B cell (primary cell): ENCODE results near the gene CCHCR1. TPM values are rescaled to one million over a fixed set of nuclear protein-coding genes. Genes with fewer than 3 reads are reported as not detected.

Experiments
- ATAC-seq: fragments of 200-7000 bp; cut with Tn5 transposase; one replicate; pipeline ENCODE4 v1.10.0; 2021; ENCODE audit warnings: low read depth, mild to moderate bottlenecking, moderate number of reproducible peaks, moderate library complexity
- CTCF ChIA-PET: fragments of 350-600 bp; sonication (Branson Sonifier 250); formaldehyde crosslinking; loops from one replicate; lab custom pipeline; 2021; ENCODE audit warnings: antibody characterized with exemption, inconsistent platforms; lab: Charles Lee
- POLR2A ChIA-PET: fragments of 350-600 bp; sonication (Branson Sonifier 250); formaldehyde crosslinking; loops from one replicate; lab custom pipeline; 2021; ENCODE audit warnings: antibody characterized with exemption; lab: Charles Lee
- DNase-seq: peaks from one replicate; pipeline ENCODE4 v3.0.0; 2013
- H2AFZ ChIP-seq: 2 replicates; pipeline ENCODE4 v1.6.1; 2012; ENCODE audit warnings: mild to moderate bottlenecking, low read depth, low read length; ENCODE audit not compliant: insufficient read depth, poor library complexity, severe bottlenecking
- H3K27ac ChIP-seq, 2 donors: 1 replicate in 1 of 2; 2 replicates in 1 of 2; pipeline ENCODE4 v1.5.1; 2012 to 2013; ENCODE audit warnings: low read length in 2 of 2, mild to moderate bottlenecking in 2 of 2, moderate library complexity in 1 of 2
- H3K27me3 ChIP-seq, 4 experiments: fragments of 200-600 bp in 1 of 4; sonication (generic) in 1 of 4; replicated peaks in 1 of 4; 1 replicate in 2 of 4; 2 replicates in 2 of 4; pipeline versions ENCODE4 v1.6.1 to v1.7.0; 2013 to 2016; ENCODE audit warnings: low read length in 3 of 4, mild to moderate bottlenecking in 2 of 4, mixed read lengths in 1 of 4, moderate library complexity in 1 of 4; ENCODE audit not compliant: insufficient read depth in 4 of 4, control insufficient read depth in 3 of 4; ENCODE audit errors: control extremely low read depth in 1 of 4
- H3K36me3 ChIP-seq, 2 experiments: replicated peaks in 1 of 2; 1 replicate in 1 of 2; 2 replicates in 1 of 2; pipeline versions ENCODE4 v1.6.1 to v1.7.1; 2013; ENCODE audit warnings: low read length in 1 of 2; ENCODE audit not compliant: insufficient read depth in 2 of 2, control insufficient read depth in 1 of 2; ENCODE audit errors: control extremely low read depth in 1 of 2, extremely low read depth in 1 of 2
- H3K4me1 ChIP-seq, 2 donors: fragments of 200-600 bp in 1 of 2; sonication (generic) in 1 of 2; 1 replicate in 1 of 2; 2 replicates in 1 of 2; pipeline versions ENCODE4 v1.5.1 to v1.6.1; 2013 to 2017; ENCODE audit warnings: low read length in 2 of 2; ENCODE audit not compliant: control insufficient read depth in 2 of 2, insufficient read depth in 2 of 2
- H3K4me2 ChIP-seq: replicated peaks from 2 replicates; pipeline ENCODE3; 2012; ENCODE audit warnings: mild to moderate bottlenecking, low read depth, low read length; ENCODE audit not compliant: poor library complexity, severe bottlenecking
- H3K4me3 ChIP-seq, 5 experiments: fragments of 200-600 bp in 1 of 5; sonication (generic) in 1 of 5; 1 replicate in 3 of 5; 2 replicates in 2 of 5; pipeline versions ENCODE4 v1.5.1 to v1.7.0; 2011 to 2016; ENCODE audit warnings: low read length in 4 of 5, mild to moderate bottlenecking in 4 of 5, low read depth in 2 of 5, control low read depth in 1 of 5, moderate library complexity in 1 of 5; ENCODE audit not compliant: insufficient read depth in 1 of 5; ENCODE audit errors: control extremely low read depth in 1 of 5, extremely low read depth in 1 of 5
- H3K79me2 ChIP-seq: fragments of 200-600 bp; sonication (generic); one replicate; pipeline ENCODE4 v1.6.0; 2016; ENCODE audit warnings: low read length; ENCODE audit not compliant: control insufficient read depth, insufficient read depth
- H3K9ac ChIP-seq: fragments of 200-600 bp; sonication (generic); 2 replicates; pipeline ENCODE4 v1.6.1; 2017; ENCODE audit warnings: mild to moderate bottlenecking, low read length, moderate library complexity
- H3K9me3 ChIP-seq, 3 donors: one replicate each; pipeline versions ENCODE4 v1.6.1 to v1.7.1; 2013; ENCODE audit warnings: low read length in 2 of 3; ENCODE audit not compliant: control insufficient read depth in 2 of 3, insufficient read depth in 1 of 3; ENCODE audit errors: control extremely low read depth in 1 of 3
- H4K20me1 ChIP-seq: 2 replicates; pipeline ENCODE4 v1.6.0; 2012; ENCODE audit warnings: mild to moderate bottlenecking, low read length; ENCODE audit not compliant: insufficient read depth, control insufficient read depth, poor library complexity, severe bottlenecking
- H3K27ac Mint-ChIP-seq: one replicate; pipeline ENCODE4 v1.8.0; 2021; ENCODE audit warnings: mixed read lengths
- H3K27me3 Mint-ChIP-seq: one replicate; pipeline ENCODE4 v1.8.0; 2021; ENCODE audit warnings: mixed read lengths
- H3K4me1 Mint-ChIP-seq: one replicate; pipeline ENCODE4 v1.8.0; 2021; ENCODE audit warnings: mixed read lengths
- H3K4me3 Mint-ChIP-seq: one replicate; pipeline ENCODE4 v1.8.0; 2021; ENCODE audit warnings: mixed read lengths
- H3K9me3 Mint-ChIP-seq: one replicate; pipeline ENCODE4 v1.8.0; 2022; ENCODE audit warnings: mixed read lengths; ENCODE audit not compliant: insufficient read depth
- CTCF ChIP-seq: fragments of 200-600 bp; IDR thresholded peaks from one replicate; pipeline ENCODE4 v1.8.0; 2022; ENCODE audit warnings: antibody characterized with exemption, mild to moderate bottlenecking
- EZH2 ChIP-seq: IDR thresholded peaks from 2 replicates; pipeline ENCODE4 v1.6.1; 2012; ENCODE audit warnings: borderline replicate concordance, low read depth, mild to moderate bottlenecking, moderate library complexity, low read length; ENCODE audit not compliant: insufficient read depth, poor library complexity, severe bottlenecking
- WGBS: methylation state at CpG from one replicate; pipeline ENCODE4 v1.1.5; 2013; ENCODE audit warnings: missing lambda C conversion rate; ENCODE audit not compliant: insufficient coverage; 5-methylcytosine and 5-hydroxymethylcytosine counted together
- intact Hi-C: fragments of 100-400 bp; cut with micrococcal nuclease; formaldehyde crosslinking; loops from one replicate; pipeline ENCODE4 v1.10.0; 2022
- polyA plus RNA-seq: library from polyadenylated mRNA; depleted of rRNA; stranded (reverse); fragments of >200 nt; gene quantifications from 2 replicates; pipeline ENCODE4 v1.2.3, GENCODE V29; 2012
- total RNA-seq, 2 donors: library from RNA; stranded (reverse); fragments of 120-200 nt in 1 of 2; gene quantifications; 1 replicate in 1 of 2; 2 replicates in 1 of 2; pipeline versions ENCODE4 v1.2.3 to v1.2.4, GENCODE V29; 2013 to 2022

The CCHCR1 gene
- total and polyA plus RNA-seq, 2 donors (not counting 1 experiment from before 2014, with no cell fraction given) = 17.0 to 34.7 TPM

DNA sequence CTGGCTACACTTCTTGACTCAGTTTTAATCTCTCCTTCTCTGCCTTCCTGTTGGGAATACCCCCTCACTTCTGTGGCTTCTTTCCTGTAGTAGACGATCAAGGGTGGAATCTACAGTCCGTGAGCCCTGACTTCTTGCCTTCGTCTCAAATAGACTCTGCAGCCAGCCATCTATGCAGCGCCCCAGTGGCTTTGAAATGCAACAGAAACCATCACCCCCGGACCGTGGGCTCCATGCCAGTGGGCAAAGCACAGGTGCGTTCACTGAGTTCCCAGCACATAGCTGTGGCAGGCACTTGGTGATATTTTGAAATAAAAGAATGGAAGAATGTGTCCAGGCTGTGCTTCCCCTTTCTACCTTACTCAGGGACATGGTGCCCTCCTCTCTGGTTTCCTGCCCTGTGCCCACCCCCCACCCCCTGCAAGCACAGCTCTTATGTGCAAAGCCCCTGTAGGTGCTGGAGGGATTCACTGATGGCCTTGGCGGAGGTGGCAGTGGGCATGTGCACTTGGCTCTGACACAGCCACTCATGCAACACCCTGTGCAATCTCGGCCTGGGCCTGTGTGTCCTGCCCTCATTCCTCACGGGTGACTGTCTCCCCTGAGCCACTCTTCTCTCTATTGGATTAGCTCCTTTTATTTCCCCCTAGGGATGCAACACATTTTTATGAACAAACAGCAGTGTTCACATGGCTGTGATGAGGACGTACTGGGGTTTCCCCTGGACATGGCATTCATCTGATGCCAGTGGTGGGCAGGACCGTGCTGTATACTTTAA is 31.8 kb downstream of the CCHCR1 start:
- DNase-seq (no peak), ATAC-seq (no peak)
- Mint-ChIP-seq H3K27me3 (peaks cover 26% of the 10 kb centered on the region), H3K4me3 (no peak overlapping the region), H3K27ac (no peak overlapping the region), H3K9me3 (no peaks in the 10 kb centered on the region), H3K4me1 (peaks cover 4% of the 10 kb centered on the region)
- Histone ChIP-seq H3K9ac (no peak overlapping the region), H3K79me2 (no peaks in the 10 kb centered on the region), H3K4me1 (peaks cover 0 to 3% of the 10 kb centered on the region in 2 donors), H4K20me1 (no peaks in the 10 kb centered on the region), H3K27ac (no peak overlapping the region), H3K36me3 (no peaks in the 10 kb centered on the region), H3K27me3 (peaks cover 0 to 7% (median 3%) of the 10 kb centered on the region in 4 experiments), H3K4me3 (no peak overlapping the region), H2AFZ (no peak overlapping the region), H3K9me3 (no peaks in the 10 kb centered on the region), H3K4me2 (no peak overlapping the region)
- 75% methylated on average over 9 of the region's 12 CpGs for WGBS
- ChIA-PET CTCF (interaction anchor here (0.7 to 2.2 kb wide), 3 partner anchors 9 to 66 kb away, joined by 3 to 8 read pairs (median 6); no protein-coding TSS in a partner anchor), POLR2A (interaction anchor here (0.6 kb wide), 1 partner anchor 258 kb away, joined by 3 read pairs; no protein-coding TSS in a partner anchor)
- intact Hi-C loops = no loop called here
- TF ChIP-seq CTCF (no peak), EZH2 (no peak)

DNA sequence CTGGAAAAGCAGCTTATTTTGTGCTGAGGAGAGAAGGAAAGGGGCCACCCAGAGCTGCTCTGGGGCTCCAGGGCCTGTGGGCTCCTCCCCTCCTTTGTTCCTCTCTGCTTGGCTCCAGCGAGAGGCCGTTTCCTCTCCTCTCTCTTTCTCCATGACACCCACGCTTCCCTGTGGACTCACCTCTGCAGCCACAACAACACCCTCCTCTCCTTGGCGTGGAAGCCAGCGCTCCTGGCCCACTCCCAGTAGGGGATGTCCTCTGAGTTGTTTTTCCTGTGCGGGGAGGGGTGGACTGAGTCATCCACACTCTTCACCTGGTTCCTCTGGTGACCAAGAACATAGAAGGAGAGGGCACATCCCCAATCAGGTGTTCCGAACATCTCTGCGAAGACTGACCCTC is 32.4 kb downstream of the CCHCR1 start:
- no peak overlapping the region for H3K4me3 ChIP-seq
- H2AFZ ChIP-seq = no peak overlapping the region
- peaks cover 0 to 7% (median 3%) of the 10 kb centered on the region in 4 experiments for H3K27me3 ChIP-seq
- H3K79me2 ChIP-seq = no peaks in the 10 kb centered on the region
- Mint-ChIP-seq H3K9me3 (no peaks in the 10 kb centered on the region), H3K27me3 (peaks cover 26% of the 10 kb centered on the region), H3K27ac (no peak overlapping the region), H3K4me3 (no peak overlapping the region), H3K4me1 (peaks cover 4% of the 10 kb centered on the region)
- peaks cover 0 to 3% of the 10 kb centered on the region in 2 donors for H3K4me1 ChIP-seq
- TF ChIP-seq EZH2 (no peak), CTCF (no peak)
- H3K4me2 ChIP-seq = no peak overlapping the region
- no peak overlapping the region for H3K9ac ChIP-seq
- ATAC-seq = no peak
- 71% methylated on average over 4 of the region's 8 CpGs for WGBS
- H3K27ac ChIP-seq = no peak overlapping the region
- DNase-seq = no peak
- intact Hi-C loops = no loop called here
- H4K20me1 ChIP-seq = no peaks in the 10 kb centered on the region
- H3K9me3 ChIP-seq = no peaks in the 10 kb centered on the region
- CTCF ChIA-PET = no interaction called here
- POLR2A ChIA-PET = no interaction called here
- H3K36me3 ChIP-seq = no peaks in the 10 kb centered on the region
